Activated CD4-positive, CD25-positive, alpha-beta regulatory T cell treated with anti-CD3 and anti-CD28 coated beads, Interleukin-2, amount 50 U/mL, for 72 hours (primary cell): ENCODE results near the gene MAGEB10.
"Not testable (repeated sequence)": the region's sequence is repeated elsewhere in the genome, so short reads cannot be mapped to it uniquely, and the experiment has no call there.

Experiments used
- DNase-seq: peaks from one replicate; pipeline ENCODE4 v3.0.0; 2021

MAGEB10 gene

GRCh38 chrX:27807690-27808089, at the start of gene MAGEB10:
TSS of gene MAGEB10 (plus strand) at chrX:27807990. CDS start at chrX:27821307, 13,317 bp downstream.
- DNase-seq = no peak

GRCh38 chrX:27765718-27766117, 42.1 kb upstream of the MAGEB10 start:
- no peak for DNase-seq

- DNase-seq = no peak
Measured at GRCh38 chrX:27767387-27767786, 40.4 kb upstream of the MAGEB10 start.

GRCh38 chrX:27775984-27776383, 31.8 kb upstream of the MAGEB10 start:
- no peak for DNase-seq

GRCh38 chrX:27796640-27797257, 11.0 kb upstream of the MAGEB10 start:
- no peak for DNase-seq

- no peak for DNase-seq
Measured at GRCh38 chrX:27797575-27797974, 10.2 kb upstream of the MAGEB10 start.

- DNase-seq = no peak
Measured at GRCh38 chrX:27808226-27808625, 436 bp downstream of the MAGEB10 start.

- DNase-seq = not testable (repeated sequence)
Measured at GRCh38 chrX:27808991-27809859, 1.4 kb downstream of the MAGEB10 start.

GRCh38 chrX:27815209-27815608, 7.4 kb downstream of the MAGEB10 start:
- DNase-seq = no peak

- no peak for DNase-seq
Measured at GRCh38 chrX:27823812-27824211, 16.0 kb downstream of the MAGEB10 start.

GRCh38 chrX:27838185-27838584, 30.4 kb downstream of the MAGEB10 start:
- DNase-seq = no peak

GRCh38 chrX:27840881-27841280, 33.1 kb downstream of the MAGEB10 start:
- DNase-seq = no peak

- no peak for DNase-seq
Measured at GRCh38 chrX:27842859-27843258, 35.1 kb downstream of the MAGEB10 start.

- DNase-seq = no peak
Measured at GRCh38 chrX:27860337-27860736, 52.5 kb downstream of the MAGEB10 start.

- DNase-seq = no peak
Measured at GRCh38 chrX:27863809-27864208, 56.0 kb downstream of the MAGEB10 start.
